HEK293T (cell line): ENCODE results near the gene MKKS.

Experiments
- CTCF ChIA-PET: fragments of 350-600 bp; formaldehyde crosslinking; extraction: SDS; loops from one replicate; lab custom pipeline; 2021; ENCODE audit warnings: antibody characterized with exemption, inconsistent platforms; lab: Yijun Ruan, JAX
- POLR2A ChIA-PET: fragments of 350-600 bp; formaldehyde crosslinking; extraction: SDS; loops from one replicate; lab custom pipeline; 2020; ENCODE audit warnings: antibody characterized with exemption, inconsistent platforms; lab: Yijun Ruan, JAX
- DNase-seq: peaks from one replicate; pipeline ENCODE4 v3.0.0; 2012; ENCODE audit warnings: mixed read lengths; ENCODE audit errors: extremely low spot score
- ARNT ChIP-seq: fragments of 450-650 bp; IDR thresholded peaks from 2 replicates; pipeline ENCODE4 v1.6.1; 2017; ENCODE audit warnings: mild to moderate bottlenecking
- BHLHE40 ChIP-seq: fragments of 450-650 bp; IDR thresholded peaks from 2 replicates; pipeline ENCODE4 v1.6.1; 2016; ENCODE audit warnings: mild to moderate bottlenecking, moderate library complexity, borderline replicate concordance
- CTBP1 ChIP-seq: fragments of 450-650 bp; IDR thresholded peaks from 2 replicates; pipeline ENCODE4 v1.6.1; 2016; ENCODE audit warnings: borderline replicate concordance
- ELF4 ChIP-seq: fragments of 450-650 bp; IDR thresholded peaks from 2 replicates; pipeline ENCODE4 v1.6.1; 2017; ENCODE audit warnings: antibody characterized with exemption
- FOXA1 ChIP-seq: fragments of 450-650 bp; IDR thresholded peaks from 2 replicates; pipeline ENCODE4 v1.6.1; 2016; ENCODE audit warnings: mild to moderate bottlenecking
- FOXK2 ChIP-seq: fragments of 450-650 bp; IDR thresholded peaks from 2 replicates; pipeline ENCODE4 v1.6.1; 2016; ENCODE audit warnings: mild to moderate bottlenecking
- FOXM1 ChIP-seq: fragments of 450-650 bp; IDR thresholded peaks from 2 replicates; pipeline ENCODE4 v1.6.1; 2017; ENCODE audit warnings: mild to moderate bottlenecking, borderline replicate concordance
- HDGF ChIP-seq: fragments of 450-650 bp; IDR thresholded peaks from 2 replicates; pipeline ENCODE4 v1.6.1; 2017; ENCODE audit warnings: antibody characterized with exemption, borderline replicate concordance
- L3MBTL2 ChIP-seq: fragments of 450-650 bp; conservative IDR thresholded peaks from 2 replicates; pipeline ENCODE4 v1.6.1; 2016; ENCODE audit warnings: mild to moderate bottlenecking
- LEF1 ChIP-seq: fragments of 450-650 bp; IDR thresholded peaks from 2 replicates; pipeline ENCODE4 v1.6.1; 2017; ENCODE audit warnings: mild to moderate bottlenecking, borderline replicate concordance
- NFRKB ChIP-seq: fragments of 450-650 bp; IDR thresholded peaks from 2 replicates; pipeline ENCODE4 v1.6.1; 2016; ENCODE audit warnings: mild to moderate bottlenecking, moderate library complexity
- PKNOX1 ChIP-seq: fragments of 450-650 bp; IDR thresholded peaks from 2 replicates; pipeline ENCODE4 v1.6.1; 2016
- SP1 ChIP-seq: fragments of 450-650 bp; IDR thresholded peaks from 2 replicates; pipeline ENCODE4 v1.6.1; 2017
- SUZ12 ChIP-seq: fragments of 450-650 bp; IDR thresholded peaks from 2 replicates; pipeline ENCODE4 v1.6.1; 2016; ENCODE audit warnings: mild to moderate bottlenecking
- TARDBP ChIP-seq: fragments of 450-650 bp; IDR thresholded peaks from 2 replicates; pipeline ENCODE4 v1.6.1; 2016
- ZNF384 ChIP-seq: fragments of 450-650 bp; IDR thresholded peaks from 2 replicates; pipeline ENCODE4 v1.6.1; 2016

MKKS gene

GRCh38 chr20:10366898-10367692 lies 66.9 kb downstream of the MKKS start:
- CTCF ChIA-PET: interaction anchor here (0.6 kb wide), 1 partner anchor 254 kb away, joined by 4 read pairs; no protein-coding TSS in a partner anchor
- POLR2A ChIA-PET: interaction anchor here (0.6 kb wide), 1 partner anchor 16 kb away, joined by 3 read pairs; no protein-coding TSS in a partner anchor
- TF ChIP-seq FOXK2 (no peak), FOXA1 (no peak), NFRKB (no peak), CTBP1 (no peak), L3MBTL2 (no peak), ARNT (no peak), BHLHE40 (no peak)
- no peak for DNase-seq

GRCh38 chr20:10362674-10363073 lies 71.3 kb downstream of the MKKS start:
- POLR2A ChIA-PET: no interaction called here
- TF ChIP-seq FOXA1 (no peak), SP1 (no peak), BHLHE40 (no peak), FOXM1 (no peak), L3MBTL2 (no peak), CTBP1 (no peak)
- CTCF ChIA-PET: no interaction called here
- no peak for DNase-seq

GRCh38 chr20:10360878-10361277 lies 73.1 kb downstream of the MKKS start:
- CTCF ChIA-PET: no interaction called here
- POLR2A ChIA-PET: no interaction called here
- no peak for DNase-seq
- TF ChIP-seq ELF4 (no peak), PKNOX1 (no peak), TARDBP (no peak), BHLHE40 (no peak)

- DNase-seq: no peak
Measured at GRCh38 chr20:10359621-10360040, 74.4 kb downstream of the MKKS start.

GRCh38 chr20:10357974-10358373 lies 76.0 kb downstream of the MKKS start:
- ChIA-PET POLR2A (no interaction called here), CTCF (interaction anchor here (0.6 to 0.7 kb wide), 2 partner anchors 140 to 378 kb away, joined by 3 to 5 read pairs; partner anchors contain the start of gene SNAP25)
- DNase-seq: no peak
- TF ChIP-seq FOXM1 (no peak), ARNT (no peak), SP1 (no peak), FOXA1 (no peak), CTBP1 (no peak), NFRKB (no peak), FOXK2 (no peak), L3MBTL2 (no peak), ZNF384 (no peak), SUZ12 (no peak), ELF4 (no peak), LEF1 (no peak), TARDBP (no peak), PKNOX1 (no peak), BHLHE40 (no peak), HDGF (no peak)

More at GRCh38 chr20:10359621-10360040, 74.4 kb downstream of the MKKS start:
- CTCF ChIA-PET: interaction anchor here (1.0 kb wide), 1 partner anchor 21 kb away, joined by 3 read pairs; no protein-coding TSS in a partner anchor
- POLR2A ChIA-PET: interaction anchor here (1.0 kb wide), 1 partner anchor 52 kb away, joined by 3 read pairs; no protein-coding TSS in a partner anchor
- TF ChIP-seq PKNOX1 (no peak), NFRKB (no peak), FOXK2 (no peak), TARDBP (no peak)

GRCh38 chr20:10357061-10357708 lies 76.8 kb downstream of the MKKS start:
- no peak for DNase-seq
- CTCF ChIA-PET: no interaction called here
- TF ChIP-seq SUZ12: no peak
- no peak for TF ChIP-seq NFRKB
- no peak for TF ChIP-seq FOXA1
- no peak for TF ChIP-seq ARNT
- TF ChIP-seq PKNOX1: no peak
- TF ChIP-seq SP1: no peak
- TF ChIP-seq ZNF384: no peak
- TF ChIP-seq TARDBP: no peak
- TF ChIP-seq CTBP1: no peak
- no peak for TF ChIP-seq HDGF
- no peak for TF ChIP-seq LEF1
- no peak for TF ChIP-seq FOXK2
- TF ChIP-seq FOXM1: no peak
- no peak for TF ChIP-seq ELF4
- TF ChIP-seq BHLHE40: no peak
- POLR2A ChIA-PET: no interaction called here
